NCI-H146 treated with DMSO at 0.1 percent for 48 hours (cell line): ENCODE measurements around the gene CYFIP2.

Source experiments
- DNase-seq: peaks from one replicate; lab custom pipeline; 2025; ENCODE audit not compliant: unreplicated experiment; lab: John Stamatoyannopoulos, UW

CYFIP2 gene

DNA sequence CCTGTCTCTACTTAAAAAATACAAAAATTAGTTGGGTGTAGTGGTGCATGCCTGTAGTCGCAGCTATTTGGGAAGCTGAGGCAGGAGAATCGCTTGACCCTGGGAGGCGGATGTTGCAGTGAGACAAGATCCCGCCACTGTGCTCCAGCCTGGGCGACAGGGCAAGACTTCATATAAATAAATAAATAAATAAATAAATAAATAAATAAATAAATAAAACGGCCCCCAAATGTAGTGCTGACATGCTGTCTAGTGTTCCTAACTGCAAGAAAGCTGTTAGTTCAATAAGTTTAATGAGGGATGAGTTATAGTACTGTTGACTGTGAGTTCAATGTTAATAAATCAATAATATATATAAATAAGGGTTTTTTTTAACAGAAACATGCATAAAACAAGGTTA lies 7.5 kb upstream of the CYFIP2 start:
- no peak for DNase-seq

DNA sequence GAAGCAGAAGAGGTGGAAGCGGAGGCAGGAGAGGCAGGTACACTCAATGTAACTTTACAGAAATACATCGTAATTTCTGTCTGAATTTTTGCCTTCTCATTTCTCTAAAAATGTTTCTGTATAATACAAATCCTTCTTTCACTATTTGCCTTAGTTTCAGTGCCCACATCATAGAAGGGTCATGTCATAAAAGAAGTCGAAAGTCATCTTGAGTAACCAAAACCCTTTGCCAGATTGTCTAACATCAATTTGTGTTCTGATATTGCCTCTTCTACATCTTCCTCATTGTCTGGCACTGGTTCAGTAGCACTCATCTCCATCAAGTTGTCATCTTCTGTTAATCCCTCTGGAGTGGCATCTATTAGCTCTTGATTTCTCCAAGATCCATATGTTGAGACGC lies 6.2 kb upstream of the CYFIP2 start:
- no peak for DNase-seq

DNA sequence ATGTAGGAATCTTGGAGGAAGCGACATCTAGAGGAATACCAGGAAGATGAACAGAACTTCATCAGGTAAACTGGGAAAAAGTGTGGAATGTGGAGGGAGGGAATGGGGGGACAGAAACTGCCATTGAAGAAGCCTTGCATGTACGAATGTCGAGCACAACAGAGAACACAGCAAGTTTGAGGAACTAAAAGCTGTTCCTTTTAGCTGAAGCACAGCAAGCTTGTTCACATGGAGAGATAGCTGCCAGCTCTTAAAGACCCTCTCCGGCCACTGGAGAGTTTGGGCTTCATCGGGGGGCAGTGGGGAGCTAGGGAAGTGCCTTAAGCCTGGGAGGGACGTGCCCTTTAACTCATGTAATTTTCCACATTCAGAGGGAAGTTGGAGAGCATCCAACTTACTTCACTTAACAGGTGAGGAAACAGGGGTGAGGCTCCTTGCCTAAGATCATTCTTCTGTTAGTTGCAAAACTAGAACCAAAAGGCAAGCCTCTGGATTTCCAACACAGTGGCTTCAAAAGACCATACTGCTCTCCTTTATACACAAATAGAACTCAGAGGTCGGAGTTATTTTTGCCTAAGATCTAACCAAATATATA lies 2.3 kb upstream of the CYFIP2 start:
- DNase-seq, result no peak

DNA sequence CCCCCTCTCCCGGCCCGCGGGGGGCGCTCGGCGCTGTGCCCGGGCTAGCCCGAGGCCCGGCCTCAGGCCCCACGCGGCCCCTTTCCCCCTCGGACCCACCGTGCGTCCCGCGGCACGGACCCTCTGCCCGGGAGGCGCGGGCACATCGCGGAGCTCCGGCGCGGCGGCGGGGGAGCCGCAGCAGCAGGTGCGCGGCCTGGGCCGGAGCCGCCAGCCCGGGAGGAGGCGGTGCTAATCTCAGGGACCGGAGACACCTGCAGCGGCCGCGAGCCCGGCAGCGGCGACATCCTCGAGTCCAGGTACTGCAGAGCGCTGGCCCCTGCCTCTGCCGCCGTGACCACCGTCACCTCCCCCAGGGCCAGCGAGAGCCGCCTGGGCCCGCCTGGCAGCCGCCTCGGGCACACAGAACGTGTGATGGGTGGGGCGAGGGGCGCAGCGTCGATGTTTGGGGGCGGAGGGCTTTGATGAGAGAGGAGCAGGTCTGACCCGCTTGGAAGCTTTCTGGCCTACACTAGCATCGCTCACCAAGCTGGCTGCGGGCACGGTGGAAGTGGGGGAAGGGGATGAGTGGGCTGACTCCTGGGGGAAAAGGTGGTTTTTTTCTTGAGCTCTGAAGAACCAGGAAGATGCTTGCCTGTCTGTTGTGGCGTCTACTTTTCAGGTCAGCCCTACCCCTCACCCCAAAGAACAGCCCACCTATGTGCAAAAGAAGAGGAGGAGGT lies 524 bp downstream of the CYFIP2 start:
- DNase-seq, result no peak

DNA sequence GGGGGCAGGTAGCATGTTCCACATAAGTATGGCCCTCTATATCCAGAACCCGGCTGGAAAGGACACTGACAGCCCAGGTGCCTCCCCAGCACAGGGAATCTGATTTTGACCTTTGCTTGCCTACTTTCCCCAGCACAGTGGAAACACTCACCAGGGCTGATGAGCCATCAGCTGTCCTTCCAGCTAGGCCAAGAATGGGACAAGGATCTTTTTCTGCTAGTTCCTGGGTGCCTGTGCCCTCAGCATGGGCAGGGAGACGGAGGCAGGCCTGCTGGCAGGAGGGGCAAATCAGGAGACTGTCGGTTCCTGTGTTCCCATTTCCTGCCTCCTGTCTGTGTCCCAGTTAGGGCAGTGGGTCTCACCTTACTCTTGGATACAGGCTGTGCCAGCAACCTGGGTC lies 1.1 kb downstream of the CYFIP2 start:
- no peak for DNase-seq

DNA sequence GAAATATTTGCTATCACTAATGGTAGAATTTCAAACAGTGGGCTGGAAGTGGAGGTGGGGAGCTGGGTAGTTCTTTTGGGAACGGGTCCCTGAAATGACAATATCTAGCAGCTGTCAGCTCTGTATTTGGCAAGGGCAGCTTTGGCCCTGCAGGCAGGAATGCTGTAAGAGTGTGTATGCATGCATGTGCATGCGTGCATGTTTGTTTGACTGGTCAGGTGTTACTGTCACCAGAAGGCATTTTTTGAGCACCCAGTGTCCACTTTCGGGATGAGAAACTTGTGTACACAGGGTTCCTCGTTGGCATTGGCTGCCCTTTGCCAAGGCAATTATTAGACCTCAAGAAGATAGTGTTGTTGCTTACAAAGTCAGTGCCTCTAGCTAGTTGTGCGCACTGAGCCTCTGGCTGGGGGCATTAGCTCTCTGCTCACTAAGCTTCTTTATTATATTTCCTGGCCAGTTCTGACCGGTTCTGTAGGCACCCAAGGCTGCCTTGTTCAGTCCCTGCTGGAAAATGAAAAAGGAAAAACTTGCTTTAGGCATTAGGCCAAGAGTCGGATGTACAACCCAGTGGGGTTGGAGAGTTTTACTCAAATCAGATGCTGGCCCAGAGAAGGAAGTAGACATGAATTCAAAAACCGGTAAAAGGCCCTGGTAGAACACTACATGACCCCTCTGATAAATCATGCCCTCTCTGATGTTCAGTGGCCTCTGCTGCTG lies 2.0 kb downstream of the CYFIP2 start:
- DNase-seq, result no peak

DNA sequence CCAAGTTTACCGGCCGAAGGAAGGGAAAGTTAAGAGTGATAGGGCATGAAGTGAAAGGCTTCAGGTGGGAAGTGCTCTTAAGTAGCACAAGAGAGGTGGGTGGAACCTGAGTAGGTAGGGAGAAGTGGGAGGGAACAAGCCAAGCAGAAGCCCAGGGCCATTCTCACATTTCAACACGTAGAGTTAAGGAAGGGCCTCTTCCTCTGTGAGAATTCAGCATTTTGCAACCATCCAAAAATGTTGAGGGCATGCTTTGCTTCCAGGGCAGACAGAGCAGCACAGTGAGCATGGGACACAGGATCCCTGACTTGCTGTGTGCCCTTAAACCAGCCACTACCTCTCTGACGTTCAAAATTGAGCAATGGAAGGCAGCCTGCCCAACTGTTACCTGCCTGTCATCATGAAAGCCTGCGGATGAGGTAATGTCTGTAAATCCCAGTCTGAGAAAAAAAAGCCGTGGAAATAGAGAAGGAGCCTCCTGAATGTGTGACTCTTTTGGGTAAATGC lies 3.3 kb downstream of the CYFIP2 start:
- DNase-seq, result no peak

DNA sequence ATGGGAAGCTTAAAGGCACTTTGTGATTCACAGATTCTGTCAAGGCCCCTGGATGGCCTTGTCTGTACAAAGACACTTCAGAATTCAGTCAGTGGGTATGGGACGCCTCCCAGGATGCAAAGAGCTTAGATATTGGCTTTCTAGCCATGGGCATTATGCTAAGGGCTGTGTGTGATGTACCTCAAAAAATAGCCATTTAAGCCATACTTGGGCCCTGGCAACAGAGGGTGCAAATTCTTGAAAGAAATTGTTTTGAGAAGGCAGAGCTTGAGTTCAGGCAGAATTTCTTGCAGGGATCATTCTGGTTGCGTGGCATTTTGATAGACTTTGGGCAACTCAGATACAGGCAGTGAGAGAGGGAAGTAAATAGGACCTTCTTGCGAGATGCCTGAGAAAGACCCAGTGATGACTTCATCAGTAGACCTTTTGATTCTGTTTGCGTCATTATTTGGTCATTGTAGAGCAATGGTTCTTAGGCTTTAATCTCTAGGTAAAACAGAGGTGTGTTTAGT lies 3.9 kb downstream of the CYFIP2 start:
- DNase-seq, result no peak

DNA sequence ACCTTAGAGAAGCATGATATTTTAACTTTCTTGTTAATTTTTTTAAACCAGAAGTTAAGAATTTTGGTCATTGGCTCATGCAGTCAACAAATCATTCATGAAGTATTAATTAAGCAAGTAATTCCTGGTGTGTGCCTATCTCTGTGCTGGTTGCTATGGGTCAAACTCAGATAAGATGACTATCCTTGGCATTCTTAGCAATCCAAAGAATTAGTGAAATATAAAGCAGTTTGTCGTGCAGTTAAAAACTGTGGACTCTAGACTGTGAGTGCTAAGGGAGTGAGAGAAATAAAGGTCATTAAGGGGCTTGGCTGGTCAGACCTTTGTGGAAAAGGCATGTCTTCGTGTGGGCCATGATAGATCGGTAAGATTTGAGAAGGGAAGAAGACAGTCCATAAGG lies 4.8 kb downstream of the CYFIP2 start:
- no peak for DNase-seq

DNA sequence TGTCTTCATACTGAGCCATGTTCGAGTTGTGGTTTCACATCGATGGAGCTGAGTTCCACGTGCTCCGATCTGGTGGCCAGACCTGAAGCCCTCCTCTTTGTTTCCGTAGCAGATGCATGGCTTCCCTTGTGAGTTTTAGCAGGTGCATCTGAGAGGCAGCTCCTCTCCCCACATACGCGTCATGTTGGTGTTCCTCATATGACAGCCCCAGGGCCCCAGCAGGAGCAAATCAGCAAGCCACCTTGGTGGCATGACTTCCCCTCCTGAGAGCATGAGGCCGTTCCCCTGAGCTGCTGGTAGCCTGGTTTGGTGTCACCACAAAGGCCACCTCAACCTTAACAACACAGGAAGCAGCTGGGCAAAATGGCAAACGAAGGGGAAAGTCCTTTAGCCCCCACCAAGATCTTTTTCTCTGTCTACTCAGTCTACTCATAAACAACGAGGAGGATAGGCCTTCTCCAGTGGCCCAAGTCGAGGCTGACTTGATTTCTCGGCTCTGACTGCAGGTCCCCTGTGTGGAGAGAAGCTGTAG lies 5.9 kb downstream of the CYFIP2 start:
- no peak for DNase-seq

DNA sequence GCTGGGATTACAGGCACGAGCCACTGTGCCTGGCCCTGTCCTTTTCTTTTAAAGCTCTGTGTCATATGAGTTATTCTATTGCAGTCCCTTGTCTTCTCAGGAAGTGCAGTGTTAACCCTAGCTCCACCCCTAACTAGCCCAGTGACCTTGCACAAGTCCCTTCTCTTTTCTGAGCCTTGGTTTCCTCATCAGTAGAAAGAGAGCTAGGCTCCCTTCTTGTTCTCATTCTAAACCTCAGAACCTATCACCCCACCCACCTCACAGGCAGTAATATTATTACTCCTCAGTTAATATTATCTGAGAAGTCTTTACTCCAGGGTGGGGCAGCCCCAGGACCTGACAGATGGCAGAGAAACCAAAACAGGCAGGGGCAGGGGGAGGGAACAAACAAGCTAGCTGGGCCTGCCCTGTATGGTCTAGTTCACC lies 7.2 kb downstream of the CYFIP2 start:
- DNase-seq, result no peak

DNA sequence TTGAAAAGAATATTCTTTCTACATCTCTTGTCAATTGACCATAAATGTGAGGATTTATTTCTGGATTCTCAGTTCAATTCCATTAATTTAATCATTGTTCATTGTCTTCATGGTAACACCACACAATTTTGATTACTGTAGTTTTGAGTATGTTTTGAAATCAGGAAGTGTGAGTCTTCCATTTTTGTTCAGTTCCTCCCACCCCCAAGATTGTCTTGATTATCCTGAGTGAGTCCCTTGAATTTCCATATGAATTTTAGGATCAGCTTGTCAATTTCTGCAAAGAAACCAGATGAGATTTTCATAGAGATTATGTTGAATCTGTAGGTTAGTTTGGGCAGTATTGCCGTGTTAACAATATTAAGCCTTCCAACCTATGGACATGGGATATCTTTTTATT lies 9.5 kb downstream of the CYFIP2 start:
- no peak for DNase-seq

DNA sequence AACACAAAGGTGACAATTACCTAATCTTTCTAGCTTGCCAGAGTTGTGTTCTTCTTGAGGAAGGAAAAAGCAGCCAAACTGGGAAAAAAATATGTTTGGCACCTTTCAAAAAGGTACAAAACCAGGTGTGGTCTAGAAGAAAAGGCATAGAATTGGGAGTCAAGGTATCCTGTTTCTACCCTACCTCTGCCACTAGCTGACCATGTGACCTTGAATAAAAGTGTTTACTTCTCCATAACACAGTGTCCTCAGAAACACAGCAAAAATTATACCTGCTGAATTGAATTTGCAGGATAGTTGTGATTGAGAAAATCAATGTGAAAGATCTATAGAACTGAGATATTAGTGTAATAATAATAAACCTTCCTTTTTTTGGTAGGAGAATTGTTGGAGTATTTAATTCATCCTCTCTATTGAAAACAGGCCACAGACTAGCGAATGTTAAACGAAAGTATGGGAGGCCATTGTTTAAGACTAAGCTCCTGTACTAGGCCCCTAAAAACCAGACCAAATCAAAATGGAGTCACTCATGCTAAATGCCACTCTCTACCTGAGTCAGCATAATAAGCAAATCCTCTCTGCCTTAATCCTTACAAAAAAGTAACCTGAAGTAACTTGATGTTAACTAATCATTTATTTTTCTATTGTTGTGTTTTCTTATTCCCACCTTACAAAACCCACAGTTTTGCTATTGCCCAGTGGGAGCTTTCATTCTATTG lies 12.6 kb downstream of the CYFIP2 start:
- DNase-seq, result no peak

DNA sequence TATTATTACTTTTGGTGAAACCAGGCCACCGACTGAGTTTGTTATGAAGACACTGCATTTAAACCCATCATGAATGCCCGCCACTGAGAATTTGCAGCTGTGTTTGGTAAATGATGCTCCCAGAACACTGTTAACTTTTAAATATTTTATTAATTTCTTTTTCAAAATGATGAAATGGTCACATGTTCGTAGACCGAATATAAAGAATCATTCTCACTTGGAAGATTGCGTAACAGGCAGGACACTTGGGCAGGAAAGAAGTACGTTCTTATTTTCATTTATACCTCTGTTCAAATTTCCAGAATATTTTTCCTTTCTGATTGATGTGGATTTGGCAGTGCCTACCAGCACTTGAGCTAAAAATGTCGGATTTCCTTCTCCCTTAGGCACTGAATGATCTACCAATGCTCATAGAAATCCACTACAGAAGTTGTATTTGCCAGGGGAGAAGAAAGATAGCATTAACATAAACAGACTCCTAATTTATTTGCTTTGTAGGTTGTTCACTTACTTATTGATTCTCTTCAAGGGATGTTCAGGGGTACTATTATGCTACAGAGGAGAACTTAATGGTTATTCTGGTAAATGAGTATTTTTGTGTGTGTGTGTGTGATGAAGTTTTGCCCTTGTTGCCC lies 13.8 kb downstream of the CYFIP2 start:
- DNase-seq, result no peak

DNA sequence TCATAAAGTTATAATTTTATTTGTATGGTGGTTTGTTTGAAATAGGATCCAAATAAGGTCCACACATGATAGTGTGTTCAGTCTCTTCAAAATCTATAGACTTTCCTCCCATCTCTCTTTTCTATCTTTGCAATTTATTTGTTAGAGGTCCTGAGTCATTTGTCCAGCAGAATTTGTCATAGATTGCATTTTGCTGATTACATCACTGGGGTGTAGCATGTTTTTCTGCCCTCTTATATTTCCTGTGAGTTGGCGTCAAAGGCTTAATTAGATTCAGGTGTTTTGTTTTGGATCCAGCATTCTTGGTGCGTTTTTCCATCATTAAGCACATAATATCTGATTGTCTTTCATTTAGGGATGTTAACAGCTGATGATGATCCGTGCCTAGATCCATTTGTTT lies 15.0 kb downstream of the CYFIP2 start:
- no peak for DNase-seq

DNA sequence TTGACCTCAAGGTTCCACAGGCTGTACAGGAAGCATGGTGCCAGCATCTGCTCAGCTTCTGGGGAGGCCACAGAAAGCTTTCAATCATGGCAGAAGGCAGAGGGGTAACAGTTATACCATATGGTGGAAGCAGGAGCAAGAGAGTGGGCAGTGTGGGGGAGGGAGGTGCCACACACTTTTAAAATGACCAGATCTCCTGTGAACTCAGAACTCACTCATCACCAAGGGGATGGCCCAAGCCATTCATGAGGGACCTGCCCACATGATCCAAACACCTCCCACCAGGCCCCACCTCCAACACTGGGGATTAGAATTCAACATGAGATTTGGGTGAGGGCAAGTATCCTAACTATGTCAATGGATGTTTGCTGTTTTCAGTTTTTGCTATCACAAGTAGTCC lies 16.2 kb downstream of the CYFIP2 start:
- DNase-seq, result no peak

DNA sequence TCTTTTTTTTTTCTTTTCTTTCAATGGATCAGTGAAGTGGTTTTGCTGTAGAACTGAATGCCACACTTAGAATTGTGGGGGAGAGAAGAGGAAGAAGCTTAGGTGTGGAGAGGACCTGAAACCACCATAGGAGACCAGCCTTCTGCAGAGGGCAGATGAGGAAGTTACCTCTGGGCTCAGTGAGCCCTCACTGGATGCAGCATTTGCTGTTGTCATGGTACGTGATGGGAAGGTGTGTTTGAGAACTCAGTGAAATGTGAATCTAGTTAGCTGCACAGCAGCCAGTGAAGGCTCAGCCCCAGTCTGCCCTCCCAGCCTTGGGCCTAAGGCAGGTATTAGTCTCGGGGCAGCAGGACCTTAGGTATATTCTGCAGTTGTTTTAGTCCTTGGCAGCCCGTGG lies 17.5 kb downstream of the CYFIP2 start:
- DNase-seq, result no peak

DNA sequence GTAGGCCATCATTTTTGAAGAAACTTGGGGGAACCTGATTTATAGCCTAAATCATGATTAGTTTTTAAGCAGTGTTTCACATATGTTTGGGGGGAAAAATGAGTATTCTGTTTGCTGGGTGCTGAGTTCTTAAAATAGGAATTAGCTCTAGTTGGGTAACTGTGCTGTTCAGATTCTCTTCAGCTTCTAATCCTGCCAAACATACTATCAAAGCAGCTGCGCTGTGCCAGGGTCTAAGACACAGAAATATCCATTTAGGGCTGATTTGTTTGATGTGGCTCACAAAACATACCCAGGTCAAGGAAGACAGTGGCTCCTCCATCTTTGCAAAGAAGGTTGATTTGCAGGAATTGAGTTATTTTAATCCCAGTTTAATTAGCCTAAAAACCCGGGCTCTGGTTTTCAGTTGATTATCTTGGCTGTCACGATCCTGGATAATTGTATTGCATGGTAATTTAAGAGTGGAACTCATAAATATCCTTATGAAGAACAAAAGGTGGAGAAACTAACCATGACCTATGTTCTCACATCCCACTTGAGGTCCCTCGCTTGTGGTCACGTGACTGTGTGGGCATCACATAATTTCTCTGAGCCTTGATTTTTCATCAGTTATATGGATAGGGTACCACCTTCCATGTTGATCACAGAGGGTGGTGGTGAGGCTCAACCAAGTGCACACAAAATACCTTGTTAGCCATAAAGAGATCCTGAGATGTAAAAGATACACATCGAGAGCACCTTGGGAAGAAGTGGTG lies 18.7 kb downstream of the CYFIP2 start:
- no peak for DNase-seq

DNA sequence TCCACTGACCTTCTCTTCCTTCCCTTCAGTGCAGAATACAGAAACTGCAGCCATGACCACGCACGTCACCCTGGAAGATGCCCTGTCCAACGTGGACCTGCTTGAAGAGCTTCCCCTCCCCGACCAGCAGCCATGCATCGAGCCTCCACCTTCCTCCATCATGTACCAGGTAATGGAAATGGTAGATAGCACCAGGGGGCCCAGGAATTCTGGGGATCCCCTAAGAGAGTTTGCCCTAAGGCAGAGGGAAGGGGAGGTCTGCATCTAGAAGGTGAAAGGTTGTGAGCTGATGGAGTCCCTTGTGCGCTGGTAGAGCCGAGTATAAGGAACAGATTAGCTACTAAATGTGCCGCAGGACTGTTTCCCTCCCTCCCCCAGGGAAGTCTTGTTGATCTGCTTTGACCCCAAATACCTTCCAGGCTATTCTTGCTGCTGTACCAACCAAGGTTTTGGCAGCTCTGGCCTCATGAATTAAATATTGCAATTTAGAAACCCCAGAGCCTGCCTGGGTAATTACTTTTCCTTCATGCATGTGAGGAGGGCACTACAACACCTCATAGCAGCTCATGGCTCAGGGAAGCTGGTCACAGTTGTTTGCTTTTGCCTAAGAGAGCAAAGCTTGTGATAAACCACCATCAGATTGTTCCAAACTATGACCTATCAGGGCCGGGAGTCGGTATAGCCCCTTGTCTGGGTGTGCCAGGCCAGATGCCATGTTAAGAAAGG lies 19.6 kb downstream of the CYFIP2 start:
- no peak for DNase-seq
